ENCODE measurements around the gene SCAPER. TPM values are rescaled to one million over a fixed set of nuclear protein-coding genes. Genes with fewer than 3 reads are reported as not detected.
A peak's percentile ranks its signal among the peaks of the same experiment; 100 is the strongest.

Gene SCAPER
- total and polyA plus RNA-seq, 8 donors, result 4.9 to 136 (median 18.2) TPM

- TF ChIP-seq EP300 (IDR thresholded peaks at IDR 0.05), result no peak
- 80 to 89% (median 86%) methylated on average over 10 to 13 of the region's 13 CpGs for WGBS, 5 donors
- H3K9me3 ChIP-seq, result no peaks in the 10 kb centered on the region
- no peaks in the 10 kb centered on the region for H3K36me3 ChIP-seq
- H3K4me3 ChIP-seq, result no peak overlapping the region
- peaks cover 0 to 9% (median 0%) of the 10 kb centered on the region in 3 donors for H3K27me3 ChIP-seq
- no peaks in the 10 kb centered on the region for H3K4me1 ChIP-seq
- DNase-seq, result no peak
- intact Hi-C loops (cut with DNase I; ENCODE audit: low total_unique reads), result no loop called here
- no peak overlapping the region for H3K27ac ChIP-seq
These were observed 11.2 kb upstream of the SCAPER start for GRCh38 chr15:76916369-76916768.

- Histone ChIP-seq H3K4me1 (no peaks in the 10 kb centered on the region), H3K9me3 (no peaks in the 10 kb centered on the region), H3K27ac (no peak overlapping the region), H3K36me3 (no peaks in the 10 kb centered on the region), H3K27me3 (peaks cover 0 to 9% (median 0%) of the 10 kb centered on the region in 3 donors), H3K4me3 (no peak overlapping the region)
- WGBS, 5 donors, result 70 to 86% (median 75%) methylated on average over 2 of the region's 2 CpGs
- TF ChIP-seq CTCF (IDR thresholded peaks at IDR 0.05) (no peak), EP300 (IDR thresholded peaks at IDR 0.05) (no peak), POLR2AphosphoS5 (IDR thresholded peaks at IDR 0.05) (no peak)
- no peak for DNase-seq
- intact Hi-C loops (cut with DNase I; ENCODE audit: low total_unique reads), result no loop called here
These were observed 8.6 kb upstream of the SCAPER start for GRCh38 chr15:76913737-76914136.

DNA sequence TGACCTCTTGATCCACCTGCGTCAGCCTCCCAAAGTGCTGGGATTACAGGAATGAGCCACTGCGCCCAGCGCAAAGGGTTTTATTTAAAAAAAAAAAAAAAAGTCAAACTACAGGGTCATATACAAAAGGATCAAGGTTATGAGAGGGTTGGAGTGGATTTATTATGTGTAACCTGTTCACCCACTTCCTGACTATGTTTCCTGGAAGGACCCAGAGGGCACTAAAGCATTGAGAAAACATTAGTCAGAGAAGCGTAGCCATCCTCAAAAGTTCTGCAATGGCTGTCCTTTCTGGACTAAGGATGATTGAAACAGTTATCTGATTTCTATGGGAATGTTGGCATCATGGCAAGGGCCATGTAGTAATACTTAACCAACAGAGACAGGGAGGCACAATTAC is 7.3 kb upstream of the SCAPER start:
- Histone ChIP-seq H3K27me3 (peaks cover 0 to 9% (median 0%) of the 10 kb centered on the region in 3 donors), H3K9me3 (no peaks in the 10 kb centered on the region), H3K27ac (no peak overlapping the region), H3K4me3 (no peak overlapping the region), H3K4me1 (no peaks in the 10 kb centered on the region), H3K36me3 (no peaks in the 10 kb centered on the region)
- no peak for DNase-seq
- no peak for TF ChIP-seq POLR2A (IDR thresholded peaks at IDR 0.05)
- no peak for TF ChIP-seq CTCF (IDR thresholded peaks at IDR 0.05)
- TF ChIP-seq POLR2AphosphoS5 (IDR thresholded peaks at IDR 0.05), result no peak
- TF ChIP-seq EP300 (IDR thresholded peaks at IDR 0.05), result no peak
- 82 to 88% (median 84%) methylated on average over 4 of the region's 4 CpGs for WGBS, 5 donors
- intact Hi-C loops (cut with DNase I; ENCODE audit: low total_unique reads), result no loop called here

DNA sequence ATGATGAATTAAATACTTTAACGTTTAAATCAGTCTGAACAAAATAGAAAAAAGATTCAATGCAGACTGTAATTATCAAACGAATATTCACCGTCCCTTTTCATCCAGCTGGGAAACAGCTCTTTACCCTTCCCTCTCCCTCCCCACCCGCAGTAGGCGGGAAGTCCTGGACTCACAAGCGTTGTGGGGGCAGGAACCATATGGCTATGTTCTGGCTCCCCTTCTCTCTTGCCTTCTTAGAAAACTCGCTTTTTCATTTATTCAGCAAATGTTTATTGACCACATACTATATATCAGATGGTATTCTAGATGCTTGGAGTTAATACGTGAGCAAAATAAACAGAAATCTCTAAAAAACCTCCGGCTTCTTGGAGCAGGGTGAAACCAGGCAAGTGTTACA is 715 bp upstream of the SCAPER start:
- H3K36me3 ChIP-seq, result no peaks in the 10 kb centered on the region
- peaks cover 21 to 34% (median 27%) of the 10 kb centered on the region in 4 donors for H3K4me1 ChIP-seq
- H3K27me3 ChIP-seq, result no peaks in the 10 kb centered on the region
- H3K4me3 ChIP-seq, result peak overlapping the region; percentile 75 to 100 (median 88)
- no peak for TF ChIP-seq CTCF (IDR thresholded peaks at IDR 0.05)
- TF ChIP-seq EP300 (IDR thresholded peaks at IDR 0.05), result no peak
- no peak for TF ChIP-seq POLR2A (IDR thresholded peaks at IDR 0.05)
- no peak for TF ChIP-seq POLR2AphosphoS5 (IDR thresholded peaks at IDR 0.05)
- intact Hi-C loops (cut with DNase I; ENCODE audit: low total_unique reads), result no loop called here
- H3K27ac ChIP-seq, result peak overlapping the region; percentile 92 to 96 (median 92)
- DNase-seq, result peak in 1 of 2 donors; percentile 58
- no peaks in the 10 kb centered on the region for H3K9me3 ChIP-seq
- WGBS, 5 donors, result 14 to 22% (median 18%) methylated on average over 9 of the region's 9 CpGs

GRCh38 chr15:76904461-76905012 is 603 bp downstream of the SCAPER start:
- Histone ChIP-seq H3K4me3 (peak overlapping the region; percentile 75 to 100 (median 88)), H3K27ac (peak overlapping the region; percentile 92 to 96 (median 92)), H3K4me1 (peaks cover 21 to 34% (median 27%) of the 10 kb centered on the region in 4 donors), H3K9me3 (no peaks in the 10 kb centered on the region), H3K36me3 (no peaks in the 10 kb centered on the region), H3K27me3 (no peaks in the 10 kb centered on the region)
- WGBS, 5 donors, result 1 to 2% (median 1%) methylated on average over 21 to 29 of the region's 29 CpGs
- TF ChIP-seq EP300 (IDR thresholded peaks at IDR 0.05) (no peak), CTCF (IDR thresholded peaks at IDR 0.05) (no peak), POLR2A (IDR thresholded peaks at IDR 0.05) (no peak), POLR2AphosphoS5 (IDR thresholded peaks at IDR 0.05) (no peak)
- intact Hi-C loops (cut with DNase I; ENCODE audit: low total_unique reads), result no loop called here
- peak; percentile 28 to 71 for DNase-seq
